Stimulated activated CD4-positive, alpha-beta T cell treated with anti-CD3 and anti-CD28 coated beads, Interleukin-12 subunit alpha, Interleukin-12 subunit beta, amount 100 ng/mL, for 24 hours (primary cell): ENCODE data around the gene OCA2.
"Not testable (repeated sequence)": the region's sequence is repeated elsewhere in the genome, so short reads cannot be mapped to it uniquely, and the experiment has no call there.

Source experiments
- DNase-seq, 2 experiments: peaks; one replicate each; pipeline ENCODE4 v3.0.0-alpha.2; 2020; ENCODE audit warnings: low read depth in 2 of 2

OCA2 gene

DNA sequence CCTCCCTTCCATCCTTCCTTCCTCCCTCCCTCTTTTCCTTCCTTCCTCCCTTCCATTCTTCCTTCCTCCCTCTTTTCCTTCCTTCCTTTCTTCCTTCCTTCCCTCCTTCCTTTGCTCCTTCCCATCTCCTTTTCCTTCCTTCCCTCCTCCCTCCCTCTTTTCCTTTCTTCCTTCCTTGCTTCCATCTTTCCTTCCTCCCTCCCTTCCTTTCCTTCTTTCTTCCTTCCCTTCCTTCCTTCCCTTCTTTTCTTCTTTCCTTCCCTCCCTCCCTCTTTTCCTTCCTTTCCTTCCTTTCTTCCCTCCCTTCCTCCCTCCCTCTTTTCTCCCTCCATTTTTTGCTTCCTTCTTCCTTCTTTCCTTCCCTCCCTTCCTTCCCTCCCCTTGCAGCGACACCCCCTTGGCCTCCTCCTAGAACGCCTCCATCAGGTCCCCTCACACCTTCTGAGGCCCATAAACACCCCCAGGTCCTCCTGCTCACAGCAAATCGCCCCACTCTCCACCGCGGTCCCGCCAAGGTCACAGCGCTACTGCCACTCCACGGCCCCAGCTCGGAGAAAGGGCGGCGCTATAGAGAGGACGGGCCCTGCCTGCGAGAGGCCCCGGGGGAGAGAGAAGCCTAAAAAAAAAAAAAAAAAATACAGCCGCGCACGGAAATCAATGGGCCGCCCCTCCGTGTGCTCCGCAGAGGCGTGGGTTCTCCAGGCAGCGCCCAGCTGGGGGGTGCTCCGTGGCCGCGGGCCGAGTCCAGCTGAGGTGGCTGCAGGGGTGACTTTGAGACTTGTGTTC is 328.2 kb downstream of the OCA2 start:
- DNase-seq: no peak

DNA sequence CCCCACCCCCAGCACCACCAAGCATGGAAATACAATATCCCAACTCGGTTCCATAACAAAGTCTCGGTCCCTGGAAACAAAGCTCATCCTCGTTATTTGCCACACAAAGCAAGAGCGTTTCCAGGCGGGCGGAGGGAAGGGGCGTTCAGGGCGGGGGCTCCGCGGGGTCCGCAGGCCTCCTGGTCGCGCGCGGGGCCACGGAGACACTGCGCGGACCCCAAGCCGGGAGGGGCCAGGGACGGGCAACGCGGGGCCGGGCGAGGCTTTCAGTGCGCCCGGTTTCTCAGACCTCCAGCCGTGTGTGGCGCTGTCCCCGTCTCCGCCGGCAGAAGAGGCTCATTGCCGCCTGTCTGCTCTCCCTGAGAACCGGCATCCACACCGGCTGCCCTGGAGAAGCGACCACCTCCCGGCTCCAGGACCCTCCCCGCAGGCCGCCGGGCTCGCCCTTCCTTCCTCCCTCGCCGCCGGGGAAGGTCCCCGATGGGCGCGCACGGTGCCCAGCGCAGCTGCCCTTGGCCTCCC is 329.0 kb downstream of the OCA2 start:
- DNase-seq: no peak

DNA sequence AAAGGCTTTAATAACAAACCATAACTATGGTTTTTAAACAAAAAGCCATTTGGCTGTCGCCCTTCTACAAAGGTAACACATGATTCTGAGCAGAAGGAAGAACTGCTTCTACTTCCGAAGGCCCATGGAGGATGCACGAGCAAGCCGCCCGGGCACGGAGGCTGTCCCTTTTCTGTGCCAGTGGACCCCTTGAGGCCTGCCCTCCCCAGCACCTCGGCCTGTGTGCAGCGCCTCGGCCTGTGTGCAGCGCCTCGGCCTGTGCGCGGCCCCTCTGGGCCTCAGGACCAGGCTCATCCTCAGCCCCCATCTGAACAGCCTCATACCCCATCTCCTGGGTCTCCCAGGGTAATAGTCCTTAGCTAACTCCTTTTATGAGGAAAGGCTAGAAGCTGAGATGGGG is 329.5 kb downstream of the OCA2 start:
- DNase-seq: no peak

DNA sequence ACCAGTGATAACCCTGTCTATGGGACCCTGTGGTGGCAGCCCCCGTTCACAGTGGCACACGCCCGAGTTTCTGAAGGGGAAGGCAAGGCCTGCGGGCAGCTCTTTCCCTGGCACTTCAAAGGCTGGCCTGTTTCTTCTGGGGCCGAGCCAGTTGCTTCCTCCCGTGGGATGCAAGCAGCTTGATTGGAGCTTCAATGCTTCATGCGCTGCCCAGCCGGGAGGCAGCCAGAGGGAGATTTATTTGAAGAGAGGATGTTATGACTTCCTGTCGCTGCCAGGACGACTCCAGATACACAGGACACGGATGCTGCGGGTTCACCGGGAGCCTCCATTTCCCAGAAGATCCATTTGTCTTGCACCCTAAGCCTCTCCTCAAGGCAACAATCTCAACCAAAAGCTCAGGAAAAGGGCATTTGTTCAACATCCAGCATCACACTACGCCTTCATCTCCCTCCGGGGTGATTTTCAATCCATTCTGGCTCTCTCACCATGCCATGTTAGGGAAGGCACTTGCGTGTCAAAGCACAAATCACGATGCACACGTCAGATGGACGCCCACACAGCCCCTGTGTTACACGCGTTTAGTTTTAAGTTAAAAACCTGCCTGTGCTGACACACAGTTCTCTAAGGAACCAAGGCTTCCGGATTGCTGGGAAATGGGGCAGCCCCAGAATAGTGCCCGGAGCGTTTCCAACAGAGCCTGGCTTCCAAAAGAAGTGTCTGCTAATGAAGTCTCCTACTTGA is 330.2 kb downstream of the OCA2 start:
- no peak for DNase-seq

DNA sequence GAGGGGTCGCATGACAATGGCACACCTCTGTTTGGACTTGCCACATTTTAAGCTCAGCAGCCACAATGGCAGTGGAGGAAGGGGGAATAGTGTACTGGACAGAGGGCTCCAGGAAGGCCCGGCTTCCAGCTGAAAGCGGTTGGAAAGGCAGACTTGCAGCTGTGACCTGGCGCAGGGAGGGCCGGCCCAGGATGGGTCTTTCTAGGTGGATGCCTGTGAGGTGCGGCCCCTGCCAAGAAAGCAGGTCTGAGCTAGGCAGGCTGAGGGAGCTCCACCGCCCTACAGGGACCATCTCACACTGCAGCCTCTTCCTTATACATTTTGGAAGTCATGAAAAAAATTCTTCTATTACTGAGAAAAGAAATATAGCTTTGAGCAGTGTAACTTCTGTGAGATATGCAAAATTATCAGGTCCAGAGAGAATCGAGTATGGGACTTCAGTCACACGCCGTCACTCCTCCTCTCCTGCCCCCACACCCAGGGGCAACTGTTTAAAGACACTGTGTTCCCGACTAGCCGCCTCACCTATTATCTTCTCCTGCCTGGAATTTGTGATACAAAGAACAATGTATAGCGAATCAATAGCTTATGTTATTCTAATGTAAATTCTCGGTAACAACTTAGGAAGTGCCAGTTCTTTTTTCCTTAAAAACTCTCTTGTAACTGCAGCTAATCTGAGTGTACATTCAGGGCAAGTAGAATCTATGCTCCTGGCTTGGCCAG is 331.0 kb downstream of the OCA2 start:
- no peak for DNase-seq

DNA sequence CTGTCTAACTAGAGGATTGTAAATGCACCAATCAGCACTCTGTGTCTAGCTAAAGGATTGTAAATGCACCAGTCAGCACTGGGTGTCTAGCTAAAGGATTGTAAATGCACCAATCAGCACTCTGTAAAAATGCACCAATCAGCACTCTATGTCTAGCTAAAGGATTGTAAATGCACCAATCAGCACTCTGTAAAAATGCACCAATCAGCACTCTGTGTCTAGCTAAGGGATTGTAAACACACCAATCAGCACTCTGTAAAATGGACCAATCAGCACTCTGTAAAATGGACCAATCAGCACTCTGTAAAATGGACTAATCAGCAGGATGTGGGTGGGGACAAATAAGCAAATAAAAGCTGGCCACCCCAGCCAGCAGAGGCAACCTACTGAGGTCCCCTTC is 331.7 kb downstream of the OCA2 start:
- DNase-seq: not testable (repeated sequence)

DNA sequence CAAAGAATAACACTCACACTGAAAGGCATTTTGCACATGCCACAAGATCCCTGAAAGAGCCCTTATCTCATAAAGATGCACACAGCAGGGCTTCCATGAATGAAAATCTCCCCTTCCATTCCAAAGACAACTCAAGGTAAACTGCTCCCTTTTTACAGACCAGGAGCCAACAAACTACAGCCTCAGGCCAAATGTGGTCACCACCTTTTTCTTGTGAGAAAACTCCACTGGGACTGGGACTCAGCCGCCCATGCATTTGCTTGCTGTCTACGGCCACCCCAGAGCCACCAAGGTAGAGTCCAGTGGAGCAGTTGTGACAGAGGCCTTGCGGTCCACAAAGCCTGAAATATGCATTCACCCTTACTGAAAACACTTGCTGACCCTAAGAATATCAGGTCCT is 334.8 kb downstream of the OCA2 start:
- no peak for DNase-seq

DNA sequence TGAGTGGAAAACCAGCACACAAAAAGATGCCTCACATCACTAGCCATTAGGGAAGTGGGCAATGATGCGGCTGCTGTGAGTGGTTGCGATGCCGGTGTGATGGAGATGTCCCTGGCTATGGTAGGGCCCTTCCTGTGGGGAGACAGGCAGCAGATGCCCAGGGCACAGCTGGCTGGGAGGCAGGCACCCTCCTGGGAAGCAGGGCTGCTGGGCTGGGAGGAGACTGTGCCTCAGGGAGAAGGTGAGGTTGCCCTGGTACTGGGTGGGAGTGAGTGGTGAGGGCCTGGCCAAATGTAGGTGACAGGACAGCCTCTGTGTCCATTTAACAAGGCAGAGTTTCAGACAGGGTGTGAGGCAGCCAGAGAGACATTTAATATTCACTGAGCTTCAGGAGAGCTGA is 335.6 kb downstream of the OCA2 start:
- DNase-seq: no peak

DNA sequence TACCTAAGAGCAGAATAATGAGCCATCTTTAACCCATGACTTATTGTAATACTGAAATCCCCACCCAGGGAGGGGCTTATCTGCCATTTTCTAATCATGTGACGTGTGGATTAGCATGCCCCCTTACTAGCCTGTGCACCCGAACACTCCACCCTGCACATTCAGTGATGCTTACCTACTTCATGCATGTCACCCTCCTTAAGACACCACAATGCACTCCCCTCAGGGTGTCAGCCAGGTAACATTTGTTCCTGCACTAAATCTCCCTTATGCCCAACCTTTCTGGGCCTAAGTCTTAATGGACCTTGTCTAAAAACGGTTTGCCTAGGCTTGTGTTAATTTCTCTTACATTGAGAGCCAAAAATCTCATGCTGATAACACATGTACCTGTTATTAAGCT is 336.6 kb downstream of the OCA2 start:
- DNase-seq: no peak

DNA sequence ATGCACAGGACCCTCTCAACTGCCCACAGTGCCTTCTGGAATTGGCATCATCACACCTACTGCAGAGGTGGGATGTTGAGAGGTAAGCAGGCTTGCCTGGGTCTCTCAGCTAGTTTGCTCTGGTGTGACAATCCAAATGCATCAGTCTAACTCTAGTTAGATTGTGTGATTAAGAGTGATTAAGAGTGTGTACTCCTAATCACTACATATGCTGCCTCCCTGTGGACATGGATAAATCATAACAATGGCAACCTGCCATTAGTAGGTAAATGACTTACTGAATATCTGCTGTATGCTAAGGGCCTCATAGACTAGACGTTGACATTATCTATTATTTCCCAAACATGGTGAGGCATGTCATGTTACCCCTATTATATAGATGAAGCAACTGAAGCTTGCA is 342.1 kb downstream of the OCA2 start:
- no peak for DNase-seq

DNA sequence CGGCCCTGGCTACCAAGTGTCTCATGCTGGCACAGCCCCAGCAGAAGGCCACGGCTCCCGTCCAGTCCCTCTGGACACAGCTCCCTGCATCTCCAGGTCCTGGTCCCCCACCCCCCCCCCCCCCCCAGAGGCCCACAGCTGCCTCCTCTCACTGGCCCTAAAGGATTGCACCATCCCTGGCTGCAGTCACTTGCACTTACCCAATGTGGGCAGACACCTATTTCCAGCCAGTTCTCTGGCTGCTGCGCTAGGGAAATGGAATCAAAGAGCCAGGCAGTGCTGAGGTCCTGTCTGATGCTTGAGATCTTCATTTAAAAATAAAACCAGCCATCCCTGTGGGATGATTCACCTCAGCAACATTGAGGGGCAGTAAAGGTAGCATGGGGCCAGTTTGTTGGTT is 346.4 kb downstream of the OCA2 start:
- no peak for DNase-seq

DNA sequence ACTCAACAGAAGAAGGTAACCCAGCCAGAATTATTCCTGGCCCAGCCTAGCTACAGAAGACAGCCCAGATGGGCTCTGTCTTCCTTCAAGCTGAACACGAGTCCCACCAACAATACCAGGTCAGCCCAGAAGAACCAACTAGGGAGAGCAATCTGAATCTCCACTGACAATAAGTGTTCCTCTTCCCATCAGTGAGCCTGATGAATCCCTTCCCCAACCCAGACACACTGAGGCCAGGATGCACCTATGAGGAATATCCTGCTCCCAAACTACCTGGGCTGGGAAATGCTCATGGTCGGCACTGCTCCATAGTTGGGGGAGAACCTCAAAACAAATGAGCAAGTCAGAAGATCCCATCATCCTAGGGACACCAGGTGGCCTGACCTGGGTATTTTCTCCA is 351.1 kb downstream of the OCA2 start:
- no peak for DNase-seq

DNA sequence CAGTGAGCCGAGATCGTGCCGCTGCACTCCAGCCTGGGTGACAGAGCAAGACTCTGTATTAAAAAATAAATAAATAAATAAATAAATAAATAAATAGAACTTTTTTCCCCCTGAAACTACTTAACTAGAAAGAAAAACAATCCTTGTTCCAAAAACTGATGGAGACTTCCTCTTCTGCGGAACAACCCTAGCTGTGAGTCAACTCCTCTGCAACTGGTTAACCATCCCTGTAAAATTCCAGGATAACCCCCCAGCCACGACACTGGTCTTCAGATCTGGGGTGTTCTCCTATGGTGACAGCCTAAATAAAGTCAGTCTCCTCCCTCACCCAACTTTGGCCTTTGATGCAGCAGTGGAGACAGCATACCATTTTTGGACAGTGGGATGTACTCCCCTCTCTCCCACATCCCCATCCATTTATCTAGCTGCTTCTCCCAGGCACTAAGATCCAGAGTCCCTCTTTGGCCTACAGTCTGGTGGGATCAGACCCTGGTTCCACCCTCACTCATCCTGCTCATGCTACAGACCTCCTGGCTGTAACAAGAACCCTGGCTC is 352.6 kb downstream of the OCA2 start:
- no peak for DNase-seq

DNA sequence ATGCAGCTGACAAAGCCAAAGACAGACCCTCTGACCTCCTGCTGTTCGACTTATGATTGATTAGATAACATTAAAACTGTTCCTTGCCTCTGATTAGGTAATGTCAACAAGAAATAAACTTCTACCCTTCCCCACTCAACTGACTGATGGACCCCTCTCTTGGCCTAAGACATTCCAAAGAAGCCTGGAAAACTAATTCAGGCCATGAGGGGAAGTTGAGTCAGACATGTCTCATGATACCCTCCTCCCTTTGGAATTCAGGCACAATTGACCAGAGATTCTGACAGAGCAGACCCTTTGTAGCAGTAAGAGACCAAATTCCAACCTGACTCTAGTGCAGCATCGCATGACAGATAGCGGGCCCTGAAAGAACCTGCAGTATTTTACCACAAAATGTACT is 354.5 kb downstream of the OCA2 start:
- no peak for DNase-seq

DNA sequence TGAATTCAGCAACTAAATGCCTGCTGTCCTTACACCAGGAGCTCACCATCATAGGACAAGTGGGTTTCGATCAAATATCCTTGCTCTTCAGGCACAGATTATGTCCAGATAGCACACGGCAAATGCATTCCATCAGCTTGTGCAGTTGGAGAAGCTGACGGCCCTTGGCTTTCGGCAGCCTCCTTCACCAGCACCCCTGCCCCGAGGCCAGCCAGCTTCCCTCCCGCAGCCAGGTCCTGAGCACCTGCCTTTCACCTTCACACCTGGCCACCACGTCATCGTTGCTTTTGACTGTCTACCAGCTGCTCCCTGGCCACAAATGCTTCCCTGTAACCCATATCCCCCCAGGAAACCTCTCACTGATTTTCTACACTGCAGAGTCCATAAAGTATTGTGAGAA is 355.5 kb downstream of the OCA2 start:
- no peak for DNase-seq

DNA sequence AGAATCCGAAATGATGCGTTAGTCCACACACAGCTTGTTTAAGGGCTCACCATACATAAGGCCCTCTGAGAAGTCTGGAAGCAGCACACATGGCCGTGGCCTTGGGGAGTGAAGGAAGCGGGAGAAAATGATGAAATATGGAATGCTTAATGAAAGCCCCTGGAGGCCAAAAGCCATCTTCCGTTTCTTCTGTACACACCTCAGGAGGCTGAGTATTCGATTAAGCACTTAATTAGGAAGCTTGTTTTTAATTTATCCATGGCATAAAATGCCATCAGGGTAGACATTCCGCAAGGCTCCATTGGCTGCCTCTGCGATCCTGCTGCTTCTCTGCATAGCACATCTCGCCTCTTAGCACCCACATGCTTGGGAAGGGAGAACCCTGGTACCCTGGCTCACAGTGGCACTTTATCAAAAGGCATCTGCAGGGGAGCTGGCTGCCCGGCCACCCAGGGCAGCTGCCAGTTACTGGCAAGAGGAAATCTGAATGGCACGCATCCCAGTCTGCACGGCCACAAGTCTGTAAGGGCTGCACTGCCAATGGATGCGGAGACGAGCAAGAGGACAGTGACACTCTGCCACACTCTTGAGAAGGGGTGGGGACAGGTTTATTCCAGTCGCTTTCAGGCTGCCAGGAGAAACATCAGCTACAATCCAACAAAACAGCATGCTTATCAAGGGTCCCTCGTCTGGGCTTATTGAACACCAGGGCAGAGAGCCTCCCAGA is 356.2 kb downstream of the OCA2 start:
- no peak for DNase-seq

DNA sequence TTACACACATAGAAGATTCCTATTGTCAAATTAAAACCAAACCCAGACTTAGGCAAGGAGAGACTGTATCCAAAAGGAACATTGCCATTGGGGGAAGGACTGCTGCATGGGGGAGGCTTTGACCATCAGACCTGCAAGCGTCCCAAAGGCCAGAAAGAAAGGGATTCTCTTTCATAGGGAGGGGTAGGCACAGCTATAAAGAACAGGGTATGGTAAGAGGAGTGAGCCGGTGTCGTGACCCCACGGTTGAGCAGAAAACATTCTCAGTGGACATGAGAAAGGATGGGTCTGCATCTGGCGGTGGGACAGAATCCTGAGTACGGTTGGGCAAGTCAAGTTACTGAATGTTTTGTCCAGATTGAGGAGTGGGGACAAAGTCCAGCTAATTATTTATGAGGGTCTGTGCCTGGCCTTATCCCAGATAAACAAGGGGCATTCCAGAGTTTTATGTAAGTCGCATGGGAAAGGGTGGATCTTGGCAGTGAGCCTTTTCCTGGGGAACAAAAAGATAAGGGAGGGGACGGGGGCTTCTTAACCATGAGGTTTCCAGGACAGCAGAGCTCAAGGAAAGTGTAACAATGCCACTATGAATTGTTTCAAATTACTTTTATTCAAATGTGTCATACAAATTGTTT is 357.8 kb downstream of the OCA2 start:
- DNase-seq: no peak

DNA sequence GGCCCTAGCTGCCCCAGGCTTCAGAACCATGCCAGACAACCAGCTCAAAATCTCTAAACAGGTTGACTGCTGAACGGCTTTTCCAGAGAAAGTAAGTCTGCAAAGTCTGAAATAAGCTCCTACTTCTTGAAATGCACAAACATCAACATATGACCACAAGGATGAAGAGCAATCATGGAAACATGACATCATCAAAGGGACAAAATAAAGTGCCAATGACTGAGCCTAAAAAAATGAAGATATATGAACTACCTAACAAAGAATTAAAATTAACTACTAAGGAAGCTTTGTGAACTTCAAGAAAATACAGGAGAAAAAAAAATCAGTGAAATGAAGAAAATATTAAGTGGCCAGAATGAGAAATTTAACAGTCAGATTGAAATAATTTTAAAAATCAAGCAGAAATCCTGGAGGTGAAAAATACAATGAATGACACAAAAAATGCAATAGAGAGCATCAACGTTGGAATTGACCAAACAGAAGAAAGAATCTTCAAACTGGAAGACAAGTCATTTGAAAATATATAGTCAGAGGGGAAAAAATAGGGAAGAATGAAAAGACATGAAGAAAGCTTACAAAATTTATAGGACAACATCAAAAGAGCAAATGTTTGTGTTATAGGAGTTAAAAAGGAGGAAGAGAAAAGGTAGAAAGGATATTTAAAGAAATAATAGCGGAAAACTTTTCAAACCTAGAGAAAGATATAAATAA is 364.2 kb downstream of the OCA2 start:
- DNase-seq: no peak

DNA sequence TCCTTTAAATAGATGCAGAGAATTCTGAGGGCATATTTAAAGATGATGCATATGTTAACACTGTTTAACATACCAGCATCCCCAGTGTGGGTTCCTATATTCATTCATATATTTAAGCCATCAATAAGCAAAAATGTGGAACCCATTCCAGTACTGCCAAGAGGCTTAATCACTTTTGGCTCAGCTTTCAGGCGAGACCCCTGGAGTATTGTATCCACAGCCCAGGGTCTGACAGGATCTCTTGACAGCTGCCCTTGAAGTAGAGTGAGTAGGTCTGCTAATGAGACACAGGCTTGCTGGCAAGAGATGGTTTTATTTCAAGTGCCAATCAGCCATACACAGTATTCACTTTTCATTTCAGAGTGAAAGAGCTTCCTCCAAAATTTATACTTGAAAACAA is 367.3 kb downstream of the OCA2 start:
- DNase-seq: no peak

DNA sequence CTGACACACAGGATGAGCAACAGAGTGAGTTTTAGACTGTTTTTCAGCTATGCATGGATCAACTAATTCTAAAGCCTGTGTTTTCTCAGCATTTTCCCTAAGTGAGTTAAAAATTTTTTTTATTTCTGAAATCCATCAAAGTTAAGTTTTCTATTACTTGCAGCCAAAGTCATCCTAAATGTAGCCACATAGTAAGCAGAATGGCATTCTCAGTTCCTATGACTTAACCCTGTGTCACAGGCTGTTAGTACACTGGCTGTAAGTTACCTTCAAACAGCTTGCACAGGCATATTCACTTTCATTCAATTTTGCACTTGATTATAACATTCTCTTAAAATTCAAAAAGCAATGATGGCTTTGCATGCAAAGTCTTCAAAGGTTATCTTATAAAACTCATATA is 368.2 kb downstream of the OCA2 start:
- DNase-seq: no peak
